DND-41 (cell line): Measurements from ENCODE around the gene FEM1B.

Experiments
- ATAC-seq: fragments of 200-7000 bp; cut with Tn5 transposase; 3 replicates; pipeline ENCODE4 v1.9.1; 2021; ENCODE audit warnings: low read depth; ENCODE audit not compliant: insufficient read depth
- DNase-seq: peaks from one replicate; pipeline ENCODE4 v3.0.0-alpha.2; 2020
- H2AFZ ChIP-seq: 2 replicates; pipeline ENCODE4 v1.6.0; 2012; ENCODE audit warnings: low read depth, low read length
- H3K27ac ChIP-seq: 2 replicates; pipeline ENCODE4 v1.5.1; 2012; ENCODE audit warnings: low read length, inconsistent platforms
- H3K27me3 ChIP-seq: fragments of 200-600 bp; sonication (generic); 2 replicates; pipeline ENCODE4 v1.6.0; 2012; ENCODE audit warnings: low read length, mild to moderate bottlenecking, inconsistent platforms; ENCODE audit not compliant: insufficient read depth, poor library complexity
- H3K36me3 ChIP-seq: 2 replicates; pipeline ENCODE4 v1.5.1; 2012; ENCODE audit warnings: low read length, inconsistent platforms; ENCODE audit not compliant: insufficient read depth
- H3K4me1 ChIP-seq: 2 replicates; pipeline ENCODE4 v1.5.1; 2012; ENCODE audit warnings: mild to moderate bottlenecking, low read length; ENCODE audit not compliant: insufficient read depth
- H3K4me2 ChIP-seq: 2 replicates; pipeline ENCODE4 v1.6.0; 2012; ENCODE audit warnings: mild to moderate bottlenecking, moderate library complexity, low read length, inconsistent platforms; ENCODE audit not compliant: insufficient read depth
- H3K4me3 ChIP-seq, 2 experiments: fragments of 200-600 bp in 1 of 2; shearing (Covaris generic) in 1 of 2; 2 replicates each; pipeline ENCODE4 v1.5.1; 2012 to 2016; ENCODE audit warnings: inconsistent platforms in 2 of 2, low read length in 2 of 2, mild to moderate bottlenecking in 2 of 2, low read depth in 1 of 2, moderate library complexity in 1 of 2
- H3K79me2 ChIP-seq: 2 replicates; pipeline ENCODE4 v1.6.0; 2012; ENCODE audit warnings: low read length, inconsistent platforms; ENCODE audit not compliant: insufficient read depth
- H3K9ac ChIP-seq: 2 replicates; pipeline ENCODE4 v1.6.0; 2012; ENCODE audit warnings: low read depth, mild to moderate bottlenecking, inconsistent platforms, low read length, moderate library complexity
- H3K9me3 ChIP-seq: 2 replicates; pipeline ENCODE4 v1.5.1; 2012; ENCODE audit warnings: low read length, moderate library complexity, mild to moderate bottlenecking, inconsistent platforms; ENCODE audit not compliant: insufficient read depth, severe bottlenecking
- H4K20me1 ChIP-seq: 2 replicates; pipeline ENCODE4 v1.6.0; 2012; ENCODE audit warnings: low read length; ENCODE audit not compliant: insufficient read depth
- EZH2 ChIP-seq: IDR thresholded peaks from 3 replicates; pipeline ENCODE4 v1.6.1; 2012; ENCODE audit warnings: borderline replicate concordance, low read depth, mild to moderate bottlenecking, moderate library complexity, low read length, inconsistent platforms; ENCODE audit not compliant: severe bottlenecking
- TF ChIP-seq, protein P1 (sequence below): IDR thresholded peaks from 2 replicates; pipeline ENCODE4 v1.5.1; 2012; ENCODE audit warnings: borderline replicate concordance, low read length, moderate library complexity, mild to moderate bottlenecking; ENCODE audit not compliant: poor library complexity, severe bottlenecking; ENCODE audit errors: extremely low read depth

Gene FEM1B

DNA sequence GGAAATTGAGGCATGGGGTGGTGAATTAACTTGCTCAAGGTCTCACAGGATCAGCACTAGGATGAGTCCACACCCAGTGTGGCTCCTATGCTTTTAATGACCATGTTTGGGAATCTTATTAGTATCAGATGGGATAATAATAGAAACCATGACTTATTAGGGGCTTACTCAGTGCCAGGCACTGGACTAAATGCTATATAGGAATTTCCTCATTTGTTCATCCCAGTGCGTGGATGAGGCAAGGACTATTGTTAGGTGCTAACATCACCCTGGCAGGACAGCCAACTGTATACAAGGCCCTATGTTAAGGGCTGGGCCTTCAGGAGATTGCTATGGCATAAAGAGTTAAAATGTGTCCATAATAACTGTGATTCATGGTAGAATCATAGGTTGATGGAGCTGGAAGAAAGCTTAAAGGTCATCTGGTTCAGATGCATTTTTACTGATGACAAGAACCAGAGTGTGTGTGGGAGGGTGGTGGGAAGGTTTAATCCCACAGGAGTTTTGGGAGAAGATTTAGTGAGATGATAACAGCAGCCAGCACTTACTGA lies 4.7 kb upstream of the FEM1B start:
- no peak for ATAC-seq
- Histone ChIP-seq H3K4me3 (no peak overlapping the region), H3K4me2 (no peak overlapping the region), H3K9ac (no peak overlapping the region), H3K4me1 (peaks cover 13% of the 10 kb centered on the region), H4K20me1 (no peaks in the 10 kb centered on the region), H3K27ac (no peak overlapping the region), H2AFZ (no peak overlapping the region), H3K36me3 (no peaks in the 10 kb centered on the region), H3K79me2 (peaks cover 1% of the 10 kb centered on the region), H3K9me3 (no peaks in the 10 kb centered on the region), H3K27me3 (peaks cover 2% of the 10 kb centered on the region)
- TF ChIP-seq, protein P1, sequence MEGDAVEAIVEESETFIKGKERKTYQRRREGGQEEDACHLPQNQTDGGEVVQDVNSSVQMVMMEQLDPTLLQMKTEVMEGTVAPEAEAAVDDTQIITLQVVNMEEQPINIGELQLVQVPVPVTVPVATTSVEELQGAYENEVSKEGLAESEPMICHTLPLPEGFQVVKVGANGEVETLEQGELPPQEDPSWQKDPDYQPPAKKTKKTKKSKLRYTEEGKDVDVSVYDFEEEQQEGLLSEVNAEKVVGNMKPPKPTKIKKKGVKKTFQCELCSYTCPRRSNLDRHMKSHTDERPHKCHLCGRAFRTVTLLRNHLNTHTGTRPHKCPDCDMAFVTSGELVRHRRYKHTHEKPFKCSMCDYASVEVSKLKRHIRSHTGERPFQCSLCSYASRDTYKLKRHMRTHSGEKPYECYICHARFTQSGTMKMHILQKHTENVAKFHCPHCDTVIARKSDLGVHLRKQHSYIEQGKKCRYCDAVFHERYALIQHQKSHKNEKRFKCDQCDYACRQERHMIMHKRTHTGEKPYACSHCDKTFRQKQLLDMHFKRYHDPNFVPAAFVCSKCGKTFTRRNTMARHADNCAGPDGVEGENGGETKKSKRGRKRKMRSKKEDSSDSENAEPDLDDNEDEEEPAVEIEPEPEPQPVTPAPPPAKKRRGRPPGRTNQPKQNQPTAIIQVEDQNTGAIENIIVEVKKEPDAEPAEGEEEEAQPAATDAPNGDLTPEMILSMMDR, result no peak
- no peak for TF ChIP-seq EZH2
- DNase-seq, result no peak

GRCh38 chr15:68274201-68274848 lies 3.2 kb upstream of the FEM1B start:
- DNase-seq (no peak), ATAC-seq (no peak)
- H3K27ac ChIP-seq, result no peak overlapping the region
- H3K27me3 ChIP-seq, result no peaks in the 10 kb centered on the region
- H3K4me3 ChIP-seq, result no peak overlapping the region
- no peaks in the 10 kb centered on the region for H3K9me3 ChIP-seq
- H4K20me1 ChIP-seq, result peaks cover 11% of the 10 kb centered on the region
- H3K4me2 ChIP-seq, result no peak overlapping the region
- no peak for TF ChIP-seq EZH2
- TF ChIP-seq, protein P1, result no peak
- no peak overlapping the region for H3K9ac ChIP-seq
- no peak overlapping the region for H2AFZ ChIP-seq
- H3K4me1 ChIP-seq, result peaks cover 21% of the 10 kb centered on the region
- H3K36me3 ChIP-seq, result peaks cover 6% of the 10 kb centered on the region; the same call in 1 of the 2 replicates
- peaks cover 17% of the 10 kb centered on the region for H3K79me2 ChIP-seq

DNA sequence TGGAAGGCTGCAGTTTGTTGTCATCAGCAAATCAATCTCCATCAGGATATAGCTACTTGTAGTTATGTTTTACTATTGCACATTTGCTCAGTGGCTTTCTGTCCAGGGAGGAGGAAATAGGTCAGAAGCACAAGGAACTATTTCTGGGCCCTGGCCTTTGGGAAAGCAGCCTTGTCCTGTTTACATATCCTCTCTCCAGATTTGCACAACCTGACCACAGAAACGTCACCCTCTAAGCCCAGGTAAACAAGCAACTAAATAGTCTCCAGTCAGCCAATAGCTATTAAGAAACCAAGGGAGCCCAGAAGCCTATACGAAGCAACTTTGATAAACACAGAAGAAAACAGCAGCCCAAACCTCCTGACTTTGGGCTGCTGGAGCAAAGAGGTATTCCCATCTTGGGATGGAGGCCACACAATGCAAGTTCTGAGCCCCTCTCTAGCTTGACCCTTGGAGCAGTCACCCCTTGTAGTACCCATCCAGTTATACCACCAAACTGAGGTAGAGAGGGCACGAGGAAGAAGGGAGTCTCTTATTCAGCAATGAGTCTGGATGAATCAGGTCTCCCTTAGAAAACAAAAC lies 2.3 kb upstream of the FEM1B start:
- Histone ChIP-seq H3K27me3 (no peaks in the 10 kb centered on the region), H3K4me2 (no peak overlapping the region), H3K9ac (no peak overlapping the region), H3K36me3 (peaks cover 12% of the 10 kb centered on the region), H3K27ac (no peak overlapping the region), H2AFZ (no peak overlapping the region), H3K4me3 (no peak overlapping the region), H3K9me3 (no peaks in the 10 kb centered on the region), H4K20me1 (peaks cover 19% of the 10 kb centered on the region), H3K4me1 (peaks cover 30% of the 10 kb centered on the region), H3K79me2 (peaks cover 26% of the 10 kb centered on the region)
- TF ChIP-seq, protein P1, result no peak
- TF ChIP-seq EZH2, result no peak
- DNase-seq, result no peak
- ATAC-seq, result no peak
